GM12878 (cell line): ENCODE measurements around the gene C11orf42. TPM values are rescaled to one million over a fixed set of nuclear protein-coding genes. Genes with fewer than 3 reads are reported as not detected.

ENCODE experiments used
- ATAC-seq: fragments of 200-7000 bp; cut with Tn5 transposase; 3 replicates; pipeline ENCODE4 v1.9.1; 2020; ENCODE audit warnings: mild to moderate bottlenecking, moderate library complexity
- BruUV-seq: library from RNA; stranded (reverse); fragments of 400-500 nt; replicated peaks from 2 replicates; lab custom pipeline; 2021; lab: Mats Ljungman, UMichigan
- CTCF ChIA-PET: fragments of 300-600 bp; sonication (Branson Sonifier 250); formaldehyde crosslinking; extraction: SDS; loops from one replicate; lab custom pipeline; 2021; ENCODE audit warnings: inconsistent platforms; lab: Yijun Ruan, JAX
- POLR2A ChIA-PET: fragments of 350-600 bp; formaldehyde crosslinking; extraction: SDS; loops from one replicate; lab custom pipeline; 2021; ENCODE audit warnings: inconsistent platforms; lab: Charles Lee
- RAD21 ChIA-PET: fragments of 300-600 bp; sonication (Branson Sonifier 250); formaldehyde crosslinking; loops from one replicate; lab custom pipeline; 2023; ENCODE audit warnings: antibody characterized with exemption; ENCODE audit not compliant: unreplicated experiment; lab: Charles Lee
- SMC1A ChIA-PET: fragments of 300-600 bp; sonication (Branson Sonifier 250); formaldehyde crosslinking; loops from one replicate; lab custom pipeline; 2023; ENCODE audit not compliant: unreplicated experiment, uncharacterized antibody; lab: Charles Lee
- DNase-seq: peaks from one replicate; pipeline ENCODE4 v3.0.0-alpha.2; 2011; ENCODE audit warnings: low read depth, low spot score
- FAIRE-seq: peaks from 3 replicates; lab custom pipeline; 2011; peaks lifted over from hg19 to GRCh38; lab: Jason Lieb, UNC
- H2AFZ ChIP-seq: 2 replicates; pipeline ENCODE4 v1.6.0; 2011; ENCODE audit warnings: low read depth, low read length, control low read depth; ENCODE audit not compliant: control insufficient read depth
- H3K27ac ChIP-seq: 2 replicates; pipeline ENCODE4 v1.5.1; 2011; ENCODE audit warnings: control low read depth; ENCODE audit not compliant: control insufficient read depth, insufficient read depth
- H3K27me3 ChIP-seq, 2 experiments: replicated peaks in 1 of 2; 2 replicates each; pipeline versions ENCODE4 v1.6.0 to v1.6.1; 2011; ENCODE audit warnings: low read length in 1 of 2; ENCODE audit not compliant: control insufficient read depth in 2 of 2, insufficient read depth in 2 of 2
- H3K36me3 ChIP-seq, 2 experiments: 2 replicates each; pipeline ENCODE4 v1.5.1; 2011; ENCODE audit warnings: low read length in 1 of 2; ENCODE audit not compliant: control insufficient read depth in 2 of 2, insufficient read depth in 2 of 2
- H3K4me1 ChIP-seq: 2 replicates; pipeline ENCODE4 v1.6.1; 2011; ENCODE audit warnings: mild to moderate bottlenecking, low read length, moderate library complexity, mixed read lengths; ENCODE audit not compliant: control insufficient read depth, insufficient read depth
- H3K4me2 ChIP-seq: 2 replicates; pipeline ENCODE4 v1.6.0; 2011; ENCODE audit warnings: control low read depth; ENCODE audit not compliant: control insufficient read depth, insufficient read depth
- H3K4me3 ChIP-seq: fragments of 200-600 bp; sonication (generic); 2 replicates; pipeline ENCODE4 v1.5.1; 2016
- H3K79me2 ChIP-seq: 2 replicates; pipeline ENCODE4 v1.6.0; 2011; ENCODE audit warnings: low read length; ENCODE audit not compliant: control insufficient read depth, insufficient read depth
- H3K9ac ChIP-seq: 2 replicates; pipeline ENCODE4 v1.8.0; 2011; ENCODE audit warnings: low read length, control low read depth, mixed read lengths; ENCODE audit not compliant: control insufficient read depth, insufficient read depth
- H3K9me3 ChIP-seq: replicated peaks from 3 replicates; pipeline ENCODE4 v1.5.1; 2011; ENCODE audit warnings: mild to moderate bottlenecking, low read length; ENCODE audit not compliant: control insufficient read depth, insufficient read depth
- H4K20me1 ChIP-seq: 2 replicates; pipeline ENCODE4 v1.6.0; 2011; ENCODE audit not compliant: control insufficient read depth, insufficient read depth
- CBX5 ChIP-seq: sonication (generic); IDR thresholded peaks from 2 replicates; pipeline ENCODE4 v1.6.1; 2016; ENCODE audit warnings: low read depth, moderate library complexity, mild to moderate bottlenecking, inconsistent platforms
- CEBPB ChIP-seq, 2 experiments: fragments of 150-350 bp in 1 of 2; IDR thresholded peaks; 2 replicates each; pipeline ENCODE4 v1.6.1; 2012 to 2014; ENCODE audit warnings: low read depth in 2 of 2, low read length in 2 of 2, borderline replicate concordance in 1 of 2, inconsistent platforms in 1 of 2
- CHD1 ChIP-seq: IDR thresholded peaks from 2 replicates; pipeline ENCODE4 v1.6.1; 2012; ENCODE audit warnings: low read depth, low read length, improper control_type of control experiment
- EP300 ChIP-seq, 2 experiments: fragments of 150-350 bp in 1 of 2; IDR thresholded peaks; 2 replicates each; pipeline ENCODE4 v1.6.1; 2011 to 2012; ENCODE audit warnings: low read depth in 2 of 2, low read length in 2 of 2, borderline replicate concordance in 1 of 2, improper control_type of control experiment in 1 of 2, inconsistent platforms in 1 of 2; ENCODE audit not compliant: control insufficient read depth in 1 of 2
- HDGF ChIP-seq: fragments of 450-650 bp; IDR thresholded peaks from 2 replicates; pipeline ENCODE4 v1.6.1; 2016; ENCODE audit warnings: antibody characterized with exemption
- HSF1 ChIP-seq: fragments of 150-350 bp; IDR thresholded peaks from 2 replicates; pipeline ENCODE4 v1.6.1; 2014; ENCODE audit warnings: mild to moderate bottlenecking, low read depth, low read length
- IKZF1 ChIP-seq: fragments of 450-650 bp; conservative IDR thresholded peaks from 2 replicates; pipeline ENCODE4 v1.6.1; 2017; ENCODE audit warnings: antibody characterized with exemption, mild to moderate bottlenecking
- MTA2 ChIP-seq: fragments of 450-650 bp; IDR thresholded peaks from 2 replicates; pipeline ENCODE4 v1.6.1; 2016; ENCODE audit warnings: low read depth, mild to moderate bottlenecking, moderate library complexity
- RBBP5 ChIP-seq: fragments of 200-600 bp; sonication (generic); conservative IDR thresholded peaks from 2 replicates; pipeline ENCODE4 v1.6.1; 2016
- SMAD1 ChIP-seq: fragments of 450-650 bp; IDR thresholded peaks from 2 replicates; pipeline ENCODE4 v1.6.1; 2018; ENCODE audit warnings: mild to moderate bottlenecking, low read depth; ENCODE audit not compliant: partially characterized antibody
- WGBS: methylation state at CpG from one replicate; pipeline ENCODE4 v1.1.6; 2016; ENCODE audit warnings: low lambda C conversion rate; ENCODE audit not compliant: insufficient replicate concordance, insufficient coverage; ENCODE audit errors: missing lambda C conversion rate; 5-methylcytosine and 5-hydroxymethylcytosine counted together
- in situ Hi-C: fragments of 300-500 bp; cut with MboI; formaldehyde crosslinking; loops from 9 replicates; pipeline ENCODE4 v1.14.3; 2018; ENCODE audit warnings: mixed read lengths
- intact Hi-C: fragments of 100-400 bp; cut with micrococcal nuclease; formaldehyde crosslinking; loops from one replicate; pipeline ENCODE4 v1.14.2; 2022; ENCODE audit not compliant: unreplicated experiment
- polyA plus RNA-seq, 11 experiments: library from polyadenylated mRNA; depleted of rRNA in 4 of 11; unstranded in 6 of 11; stranded (reverse) in 5 of 11; fragments of >200 nt; fragmentation: Nextera tagmentation in 4 of 11; fragmentation: Illumina TruSeq in 1 of 11; extraction: Ambion mirVana in 4 of 11; extraction: Trizol in 1 of 11; gene quantifications; 1 replicate in 1 of 11; 2 replicates in 10 of 11; pipeline versions ENCODE4 v1.2.1 to v1.2.3, GENCODE V29; 2011 to 2016; ENCODE audit warnings: inconsistent platforms in 2 of 11, missing spikeins in 2 of 11, low read depth in 1 of 11
- total RNA-seq, 4 experiments: library from RNA; depleted of rRNA in 3 of 4; stranded (reverse); fragments of >200 nt in 3 of 4; fragmentation: Illumina TruSeq in 1 of 4; extraction: Trizol in 1 of 4; gene quantifications; 2 replicates each; pipeline versions ENCODE4 v1.2.1 to v1.2.3, GENCODE V29; 2013 to 2021
- TF ChIP-seq, protein P1 (sequence below): IDR thresholded peaks from 2 replicates; pipeline ENCODE4 v1.6.1; 2012; ENCODE audit warnings: improper control_type of control experiment, low read depth, low read length; ENCODE audit not compliant: insufficient replicate concordance

The C11orf42 gene
- total and polyA plus RNA-seq, 10 of the 15 experiments (the other 5 are each of a cell fraction or from before 2014, with no cell fraction given), result 0.19 TPM; not detected in 9

- SMC1A ChIA-PET, result no interaction called here
- in situ Hi-C loops, result no loop called here
- FAIRE-seq, result no peak
- no peak for DNase-seq
- Histone ChIP-seq H3K9ac (no peak overlapping the region), H2AFZ (no peak overlapping the region), H3K4me3 (no peak overlapping the region), H3K27me3 (peaks cover 10 to 19% of the 10 kb centered on the region in 2 experiments), H3K27ac (no peak overlapping the region), H3K9me3 (no peaks in the 10 kb centered on the region), H3K79me2 (no peaks in the 10 kb centered on the region), H3K4me1 (no peaks in the 10 kb centered on the region), H4K20me1 (no peaks in the 10 kb centered on the region), H3K36me3 (no peaks in the 10 kb centered on the region), H3K4me2 (no peak overlapping the region)
- WGBS, result 16% methylated on average over 16 of the region's 16 CpGs
- POLR2A ChIA-PET, result no interaction called here
- no TSS peak for BruUV-seq
- TF ChIP-seq, protein P1, sequence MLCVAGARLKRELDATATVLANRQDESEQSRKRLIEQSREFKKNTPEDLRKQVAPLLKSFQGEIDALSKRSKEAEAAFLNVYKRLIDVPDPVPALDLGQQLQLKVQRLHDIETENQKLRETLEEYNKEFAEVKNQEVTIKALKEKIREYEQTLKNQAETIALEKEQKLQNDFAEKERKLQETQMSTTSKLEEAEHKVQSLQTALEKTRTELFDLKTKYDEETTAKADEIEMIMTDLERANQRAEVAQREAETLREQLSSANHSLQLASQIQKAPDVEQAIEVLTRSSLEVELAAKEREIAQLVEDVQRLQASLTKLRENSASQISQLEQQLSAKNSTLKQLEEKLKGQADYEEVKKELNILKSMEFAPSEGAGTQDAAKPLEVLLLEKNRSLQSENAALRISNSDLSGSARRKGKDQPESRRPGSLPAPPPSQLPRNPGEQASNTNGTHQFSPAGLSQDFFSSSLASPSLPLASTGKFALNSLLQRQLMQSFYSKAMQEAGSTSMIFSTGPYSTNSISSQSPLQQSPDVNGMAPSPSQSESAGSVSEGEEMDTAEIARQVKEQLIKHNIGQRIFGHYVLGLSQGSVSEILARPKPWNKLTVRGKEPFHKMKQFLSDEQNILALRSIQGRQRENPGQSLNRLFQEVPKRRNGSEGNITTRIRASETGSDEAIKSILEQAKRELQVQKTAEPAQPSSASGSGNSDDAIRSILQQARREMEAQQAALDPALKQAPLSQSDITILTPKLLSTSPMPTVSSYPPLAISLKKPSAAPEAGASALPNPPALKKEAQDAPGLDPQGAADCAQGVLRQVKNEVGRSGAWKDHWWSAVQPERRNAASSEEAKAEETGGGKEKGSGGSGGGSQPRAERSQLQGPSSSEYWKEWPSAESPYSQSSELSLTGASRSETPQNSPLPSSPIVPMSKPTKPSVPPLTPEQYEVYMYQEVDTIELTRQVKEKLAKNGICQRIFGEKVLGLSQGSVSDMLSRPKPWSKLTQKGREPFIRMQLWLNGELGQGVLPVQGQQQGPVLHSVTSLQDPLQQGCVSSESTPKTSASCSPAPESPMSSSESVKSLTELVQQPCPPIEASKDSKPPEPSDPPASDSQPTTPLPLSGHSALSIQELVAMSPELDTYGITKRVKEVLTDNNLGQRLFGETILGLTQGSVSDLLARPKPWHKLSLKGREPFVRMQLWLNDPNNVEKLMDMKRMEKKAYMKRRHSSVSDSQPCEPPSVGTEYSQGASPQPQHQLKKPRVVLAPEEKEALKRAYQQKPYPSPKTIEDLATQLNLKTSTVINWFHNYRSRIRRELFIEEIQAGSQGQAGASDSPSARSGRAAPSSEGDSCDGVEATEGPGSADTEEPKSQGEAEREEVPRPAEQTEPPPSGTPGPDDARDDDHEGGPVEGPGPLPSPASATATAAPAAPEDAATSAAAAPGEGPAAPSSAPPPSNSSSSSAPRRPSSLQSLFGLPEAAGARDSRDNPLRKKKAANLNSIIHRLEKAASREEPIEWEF, result no peak
- no peak for TF ChIP-seq RBBP5
- TF ChIP-seq HSF1, result no peak
- TF ChIP-seq MTA2, result no peak
- no peak for TF ChIP-seq CBX5
- TF ChIP-seq IKZF1, result no peak
- TF ChIP-seq CHD1, result no peak
- TF ChIP-seq SMAD1, result no peak
- TF ChIP-seq CEBPB (IDR thresholded peaks at IDR 0.05; ENCODE audit: borderline replicate concordance in 1 of 2, low read depth in 2 of 2, low read length in 2 of 2), result no peak
- no peak for TF ChIP-seq EP300 (IDR thresholded peaks at IDR 0.05; ENCODE audit: borderline replicate concordance in 1 of 2, control insufficient read depth in 1 of 2, low read depth in 2 of 2, low read length in 2 of 2)
- TF ChIP-seq HDGF, result no peak
- intact Hi-C loops, result no loop called here
- RAD21 ChIA-PET, result no interaction called here
- CTCF ChIA-PET, result no interaction called here
- no peak for ATAC-seq
Observed at GRCh38 chr11:6258571-6259081, 53.3 kb downstream of the C11orf42 start.
